ENCODE data around the gene FSTL5.

FSTL5 gene

DNA sequence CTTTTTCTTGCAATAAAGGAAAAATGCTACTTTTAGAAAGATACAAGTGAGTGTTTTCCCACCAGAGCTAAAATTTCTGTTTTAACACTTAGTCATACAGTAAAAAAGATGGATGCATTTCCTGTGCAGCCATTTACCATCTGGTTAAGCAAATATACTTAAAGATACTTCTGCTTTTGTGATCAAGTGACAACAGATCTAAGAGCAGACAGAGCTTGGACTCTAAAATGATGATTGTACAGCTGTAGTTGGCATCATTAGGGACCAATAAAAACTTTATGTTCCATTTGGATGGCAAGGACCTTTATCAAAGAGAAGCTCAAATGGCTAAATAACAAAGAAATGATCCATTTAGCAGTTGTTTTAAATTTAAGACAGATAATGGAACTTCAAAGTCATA is 270.8 kb downstream of the FSTL5 start:
- DNase-seq (ENCODE audit: low read depth) = no peak
- no peak for TF ChIP-seq CTCF (IDR thresholded peaks at IDR 0.05; ENCODE audit: control insufficient read depth, insufficient read depth, low read depth, low read length, missing control alignments)
- H3K4me3 ChIP-seq (ENCODE audit: control insufficient read depth, low read depth, low read length) = no peak overlapping the region

GRCh38 chr4:161883157-161883556 is 280.6 kb downstream of the FSTL5 start:
- no peak overlapping the region for H3K4me3 ChIP-seq (ENCODE audit: control insufficient read depth, low read depth, low read length)
- DNase-seq (ENCODE audit: low read depth) = no peak
- TF ChIP-seq CTCF (IDR thresholded peaks at IDR 0.05; ENCODE audit: control insufficient read depth, insufficient read depth, low read depth, low read length, missing control alignments) = no peak

DNA sequence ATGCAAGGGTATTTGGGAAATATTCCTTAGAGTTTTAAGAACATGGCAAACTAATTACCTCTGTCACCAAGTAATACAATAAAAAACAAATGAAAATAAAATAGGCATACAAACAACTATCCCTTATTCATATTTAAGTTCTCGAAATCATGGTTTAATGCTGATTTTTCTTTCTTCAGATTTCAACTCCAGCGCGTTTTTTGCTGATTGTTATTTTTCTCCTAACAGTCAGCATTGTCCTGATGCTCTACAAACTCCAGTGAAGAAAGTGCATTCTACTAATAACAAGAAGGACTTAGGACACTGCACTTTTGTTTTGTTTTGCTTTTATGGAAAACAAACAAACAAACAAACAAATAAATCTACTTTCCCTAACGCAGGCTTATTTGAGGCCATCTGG is 282.4 kb downstream of the FSTL5 start:
- no peak overlapping the region for H3K4me3 ChIP-seq (ENCODE audit: control insufficient read depth, low read depth, low read length)
- no peak for TF ChIP-seq CTCF (IDR thresholded peaks at IDR 0.05; ENCODE audit: control insufficient read depth, insufficient read depth, low read depth, low read length, missing control alignments)
- no peak for DNase-seq (ENCODE audit: low read depth)

DNA sequence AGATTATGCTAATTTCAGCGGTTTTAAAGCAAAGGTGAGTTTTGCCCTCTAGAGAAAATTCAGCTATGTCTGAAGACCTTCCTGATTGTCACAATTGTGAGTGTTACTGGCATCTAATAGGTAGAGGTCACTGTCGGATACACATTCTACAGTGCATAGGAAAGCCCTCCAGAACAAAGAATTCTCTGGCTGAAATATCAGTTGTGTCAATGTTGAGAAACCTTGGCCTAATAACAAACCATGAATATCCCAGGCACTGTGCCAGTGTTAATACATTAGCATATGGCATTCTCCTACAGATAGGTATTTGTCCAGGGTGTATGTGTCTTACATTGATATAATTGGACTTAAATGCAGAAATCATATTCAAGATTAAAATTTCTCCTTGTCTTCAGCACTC is 294.3 kb downstream of the FSTL5 start:
- TF ChIP-seq CTCF (IDR thresholded peaks at IDR 0.05; ENCODE audit: control insufficient read depth, insufficient read depth, low read depth, low read length, missing control alignments) = no peak
- DNase-seq (ENCODE audit: low read depth) = no peak
- no peak overlapping the region for H3K4me3 ChIP-seq (ENCODE audit: control insufficient read depth, low read depth, low read length)

- no peak for TF ChIP-seq CTCF (IDR thresholded peaks at IDR 0.05; ENCODE audit: control insufficient read depth, insufficient read depth, low read depth, low read length, missing control alignments)
- no peak overlapping the region for H3K4me3 ChIP-seq (ENCODE audit: control insufficient read depth, low read depth, low read length)
- DNase-seq (ENCODE audit: low read depth) = no peak
Measured at GRCh38 chr4:161856711-161857326, 307.0 kb downstream of the FSTL5 start.

- TF ChIP-seq CTCF (IDR thresholded peaks at IDR 0.05; ENCODE audit: control insufficient read depth, insufficient read depth, low read depth, low read length, missing control alignments) = no peak
- DNase-seq (ENCODE audit: low read depth) = no peak
- H3K4me3 ChIP-seq (ENCODE audit: control insufficient read depth, low read depth, low read length) = no peak overlapping the region
Measured at GRCh38 chr4:161850631-161851030, 313.2 kb downstream of the FSTL5 start.

DNA sequence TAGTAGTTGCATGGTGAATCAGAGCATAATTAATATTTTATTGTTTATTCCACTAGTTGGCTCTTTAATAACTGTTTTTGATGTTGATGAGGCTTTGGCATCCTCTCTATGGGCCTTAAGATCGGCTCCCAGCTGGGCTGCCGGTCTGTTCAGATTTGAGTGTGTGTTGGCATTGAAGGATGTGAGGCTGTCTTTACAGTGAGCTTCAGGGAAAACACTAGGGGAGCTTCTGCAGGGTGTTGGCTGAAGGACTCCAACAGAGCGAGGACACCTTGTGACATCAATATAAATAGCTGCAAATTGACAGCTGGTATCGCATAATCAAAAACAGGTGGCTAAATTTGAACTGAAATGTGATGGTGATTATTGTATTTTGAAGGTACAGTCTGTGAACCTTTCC is 322.0 kb downstream of the FSTL5 start:
- no peak for TF ChIP-seq CTCF (IDR thresholded peaks at IDR 0.05; ENCODE audit: control insufficient read depth, insufficient read depth, low read depth, low read length, missing control alignments)
- DNase-seq (ENCODE audit: low read depth) = no peak

More for the DNA sequence above, 322.0 kb downstream of the FSTL5 start:
- no peak overlapping the region for H3K4me3 ChIP-seq (ENCODE audit: control insufficient read depth, low read depth, low read length)
